H9 (cell line): Measurements from ENCODE around the gene MED25. TPM values are rescaled to one million over a fixed set of nuclear protein-coding genes. Genes with fewer than 3 reads are reported as not detected.

Experiments
- DNase-seq: peaks from one replicate; pipeline ENCODE4 v3.0.0-alpha.2; 2017
- H2AFZ ChIP-seq: one replicate; pipeline ENCODE4 v1.6.1; 2013; ENCODE audit warnings: mild to moderate bottlenecking, low read length, control low read depth, moderate library complexity
- H2AK5ac ChIP-seq: 2 replicates; pipeline ENCODE4 v1.6.1; 2013; ENCODE audit warnings: low read length, control low read depth, mixed read lengths; ENCODE audit not compliant: insufficient read length
- H2BK120ac ChIP-seq: one replicate; pipeline ENCODE4 v1.6.1; 2013; ENCODE audit warnings: low read depth, mild to moderate bottlenecking, low read length, control low read depth, inconsistent platforms; ENCODE audit not compliant: poor library complexity, severe bottlenecking
- H2BK12ac ChIP-seq: 2 replicates; pipeline ENCODE4 v1.6.1; 2013; ENCODE audit warnings: low read length, control low read depth, mixed read lengths, low read depth; ENCODE audit not compliant: insufficient read length
- H2BK15ac ChIP-seq: 2 replicates; pipeline ENCODE4 v1.6.1; 2013; ENCODE audit warnings: low read depth, low read length, control low read depth
- H2BK20ac ChIP-seq: one replicate; pipeline ENCODE4 v1.6.1; 2013; ENCODE audit warnings: low read depth, mild to moderate bottlenecking, low read length, control low read depth, inconsistent platforms; ENCODE audit not compliant: poor library complexity, severe bottlenecking
- H2BK5ac ChIP-seq: 2 replicates; pipeline ENCODE4 v1.6.1; 2013; ENCODE audit warnings: low read length, control low read depth, mixed read lengths; ENCODE audit not compliant: insufficient read length
- H3K14ac ChIP-seq: 2 replicates; pipeline ENCODE4 v1.6.1; 2013; ENCODE audit warnings: low read length, control low read depth; ENCODE audit not compliant: insufficient read depth
- H3K18ac ChIP-seq: 2 replicates; pipeline ENCODE4 v1.6.1; 2013; ENCODE audit warnings: low read depth, mild to moderate bottlenecking, mixed read lengths, low read length, control low read depth; ENCODE audit not compliant: insufficient read length
- H3K23ac ChIP-seq: 2 replicates; pipeline ENCODE4 v1.6.1; 2013; ENCODE audit warnings: low read length, control low read depth, mixed read lengths, low read depth; ENCODE audit not compliant: insufficient read length
- H3K23me2 ChIP-seq: 2 replicates; pipeline ENCODE4 v1.6.1; 2013; ENCODE audit warnings: low read depth, mild to moderate bottlenecking, mixed read lengths, low read length, control low read depth; ENCODE audit not compliant: insufficient read length, poor library complexity, severe bottlenecking
- H3K27ac ChIP-seq: 2 replicates; pipeline ENCODE4 v1.5.1; 2013; ENCODE audit warnings: low read length, control low read depth, mixed read lengths, low read depth; ENCODE audit not compliant: insufficient read length
- H3K27me3 ChIP-seq: 2 replicates; pipeline ENCODE4 v1.6.1; 2013; ENCODE audit warnings: low read length, control low read depth, inconsistent platforms; ENCODE audit not compliant: insufficient read depth
- H3K4ac ChIP-seq: 2 replicates; pipeline ENCODE4 v1.6.1; 2013; ENCODE audit warnings: low read depth, mild to moderate bottlenecking, control low read depth, inconsistent platforms, low read length, moderate library complexity
- H3K4me1 ChIP-seq: 2 replicates; pipeline ENCODE4 v1.6.1; 2013; ENCODE audit warnings: low read length, control low read depth, inconsistent platforms; ENCODE audit not compliant: insufficient read depth
- H3K4me2 ChIP-seq: 2 replicates; pipeline ENCODE4 v1.6.1; 2013; ENCODE audit warnings: low read length, control low read depth, mixed read lengths; ENCODE audit not compliant: insufficient read length, insufficient read depth
- H3K56ac ChIP-seq: 2 replicates; pipeline ENCODE4 v1.6.1; 2013; ENCODE audit warnings: low read depth, mild to moderate bottlenecking, mixed read lengths, low read length, control low read depth; ENCODE audit not compliant: insufficient read length
- H3K79me1 ChIP-seq: 2 replicates; pipeline ENCODE4 v1.6.1; 2013; ENCODE audit warnings: low read depth, mild to moderate bottlenecking, moderate library complexity, low read length, control low read depth, inconsistent platforms; ENCODE audit not compliant: insufficient read depth, poor library complexity, severe bottlenecking
- H3K79me2 ChIP-seq: 2 replicates; pipeline ENCODE4 v1.6.1; 2013; ENCODE audit warnings: low read length, control low read depth, inconsistent platforms; ENCODE audit not compliant: insufficient read depth
- H3K9ac ChIP-seq: 2 replicates; pipeline ENCODE4 v1.6.1; 2013; ENCODE audit warnings: low read length, control low read depth, mixed read lengths; ENCODE audit not compliant: insufficient read length; ENCODE audit errors: extremely low read depth
- H3K9me3 ChIP-seq: one replicate; pipeline ENCODE4 v1.6.1; 2013; ENCODE audit warnings: low read depth, low read length, inconsistent platforms; ENCODE audit not compliant: control insufficient read depth
- H3T11ph ChIP-seq: one replicate; pipeline ENCODE4 v1.6.1; 2013; ENCODE audit warnings: mild to moderate bottlenecking, low read length, control low read depth, inconsistent platforms
- H4K20me1 ChIP-seq: one replicate; pipeline ENCODE4 v1.6.1; 2013; ENCODE audit not compliant: control insufficient read depth, insufficient read length, insufficient read depth
- H4K5ac ChIP-seq: 2 replicates; pipeline ENCODE4 v1.6.1; 2013; ENCODE audit warnings: low read depth, mild to moderate bottlenecking, mixed read lengths, low read length, control low read depth; ENCODE audit not compliant: insufficient read length
- H4K8ac ChIP-seq: replicated peaks from 2 replicates; pipeline ENCODE4 v1.6.1; 2013; ENCODE audit warnings: low read length, control low read depth, mixed read lengths, low read depth; ENCODE audit not compliant: insufficient read length
- H4K91ac ChIP-seq: 2 replicates; pipeline ENCODE4 v1.6.1; 2013; ENCODE audit warnings: low read depth, mild to moderate bottlenecking, moderate library complexity, mixed read lengths, low read length, control low read depth; ENCODE audit not compliant: insufficient read length
- H3K27ac Mint-ChIP-seq, 3 experiments: 2 replicates in 2 of 3; 3 replicates in 1 of 3; pipeline ENCODE4 v1.8.0; 2020 to 2021; ENCODE audit warnings: mixed read lengths in 3 of 3, mild to moderate bottlenecking in 1 of 3, moderate library complexity in 1 of 3
- H3K27me3 Mint-ChIP-seq: 2 replicates; pipeline ENCODE4 v1.8.0; 2021; ENCODE audit warnings: low read depth, mild to moderate bottlenecking, moderate library complexity, mixed read lengths
- H3K36me3 Mint-ChIP-seq, 3 experiments: 2 replicates in 2 of 3; 3 replicates in 1 of 3; pipeline ENCODE4 v1.8.0; 2020 to 2021; ENCODE audit warnings: low read depth in 3 of 3, mixed read lengths in 3 of 3; ENCODE audit not compliant: insufficient read depth in 1 of 3
- H3K4me1 Mint-ChIP-seq, 2 experiments: 2 replicates each; pipeline ENCODE4 v1.8.0; 2020; ENCODE audit warnings: mixed read lengths in 2 of 2
- H3K4me3 Mint-ChIP-seq, 2 experiments: 2 replicates in 1 of 2; 3 replicates in 1 of 2; pipeline ENCODE4 v1.8.0; 2020 to 2021; ENCODE audit warnings: mild to moderate bottlenecking in 2 of 2, mixed read lengths in 2 of 2, moderate library complexity in 1 of 2
- H3K9me3 Mint-ChIP-seq, 2 experiments: 2 replicates in 1 of 2; 3 replicates in 1 of 2; pipeline ENCODE4 v1.8.0; 2020; ENCODE audit warnings: mild to moderate bottlenecking in 2 of 2, mixed read lengths in 2 of 2, moderate library complexity in 1 of 2
- CTCF ChIP-seq: fragments of 200-600 bp; sonication (generic); conservative IDR thresholded peaks from 3 replicates; pipeline ENCODE4 v1.8.0; 2021; ENCODE audit warnings: antibody characterized with exemption, mild to moderate bottlenecking
- WGBS: extraction: QIAGEN DNeasy Blood & Tissue Kit; methylation state at CpG from one replicate; pipeline ENCODE4 v1.1.7; 2013; ENCODE audit warnings: missing lambda C conversion rate, low lambda C conversion rate, mixed read lengths; ENCODE audit not compliant: insufficient read length; ENCODE audit errors: extremely low coverage; 5-methylcytosine and 5-hydroxymethylcytosine counted together
- total RNA-seq: library from RNA; stranded (reverse); gene quantifications from 2 replicates; pipeline ENCODE4 v1.2.1, GENCODE V29; 2021

The MED25 gene
- total RNA-seq, 1 experiment from 2014 or later, result 77.5 TPM

GRCh38 chr19:49773663-49774350, 44.3 kb upstream of the MED25 start:
- Histone ChIP-seq H2AFZ (no peak overlapping the region), H4K5ac (no peak overlapping the region), H3K79me1 (peaks cover 9% of the 10 kb centered on the region), H3T11ph (no peak overlapping the region), H4K91ac (peak overlapping the region; percentile 26), H2BK20ac (no peak overlapping the region), H3K14ac (no peak overlapping the region), H3K4ac (no peak overlapping the region), H3K23ac (no peak overlapping the region), H3K23me2 (no peaks in the 10 kb centered on the region), H3K4me1 (no peaks in the 10 kb centered on the region), H3K9ac (no peak overlapping the region), H4K20me1 (no peaks in the 10 kb centered on the region), H2BK12ac (no peak overlapping the region), H3K56ac (no peak overlapping the region), H3K18ac (no peak overlapping the region), H3K27me3 (no peaks in the 10 kb centered on the region), H2AK5ac (no peak overlapping the region), H2BK15ac (no peak overlapping the region), H2BK120ac (no peak overlapping the region), H3K9me3 (no peaks in the 10 kb centered on the region), H3K79me2 (peaks cover 6% of the 10 kb centered on the region; the same call in 1 of the 2 replicates), H4K8ac (no peak overlapping the region), H2BK5ac (no peak overlapping the region), H3K4me2 (no peak overlapping the region), H3K27ac (no peak overlapping the region)
- TF ChIP-seq CTCF, result no peak
- H3K36me3 Mint-ChIP-seq, result peaks cover 2 to 17% (median 13%) of the 10 kb centered on the region in 3 experiments
- peaks cover 3% of the 10 kb centered on the region in 2 experiments; a peak in 2 of 4 replicates for H3K4me1 Mint-ChIP-seq
- no peaks in the 10 kb centered on the region for H3K9me3 Mint-ChIP-seq
- no peaks in the 10 kb centered on the region for H3K27me3 Mint-ChIP-seq
- peak overlapping the region; percentile 61 to 84 (median 65); a peak in 4 of 7 replicates for H3K27ac Mint-ChIP-seq
- no CpG with 5 or more reads among the region's 8 CpGs for WGBS
- DNase-seq, result no peak
- no peak overlapping the region for H3K4me3 Mint-ChIP-seq
